HUDEP-2 (cell line): ENCODE measurements around the gene MYLK.
A peak's percentile ranks its signal among the peaks of the same experiment; 100 is the strongest.
"Not testable (repeated sequence)": the region's sequence is repeated elsewhere in the genome, so short reads cannot be mapped to it uniquely, and the experiment has no call there.

Experiments
- DNase-seq, 76 experiments: peaks; one replicate each; lab custom pipeline; 2025; ENCODE audit not compliant: unreplicated experiment in 76 of 76; lab: John Stamatoyannopoulos, UW

The MYLK gene

GRCh38 chr3:123884203-123884831, at the start of gene MYLK:
Gene MYLK, minus strand, starts transcription at chr3:123884332. Its CDS starts 90,491 bp downstream, at chr3:123793841.
- DNase-seq: peak in 9 of 76 experiments; percentile 2 to 31 (median 4)

- no peak for DNase-seq
Measured at GRCh38 chr3:123930445-123930844, 46.3 kb upstream of the MYLK start.

GRCh38 chr3:123929325-123929724, 45.2 kb upstream of the MYLK start:
- no peak for DNase-seq

- no peak for DNase-seq
Measured at GRCh38 chr3:123926396-123926795, 42.3 kb upstream of the MYLK start.

GRCh38 chr3:123920868-123921267, 36.7 kb upstream of the MYLK start:
- DNase-seq: no peak

GRCh38 chr3:123920383-123920782, 36.3 kb upstream of the MYLK start:
- DNase-seq: no peak

- no peak for DNase-seq
Measured at GRCh38 chr3:123919353-123919752, 35.2 kb upstream of the MYLK start.

- DNase-seq: no peak
Measured at GRCh38 chr3:123914829-123915228, 30.7 kb upstream of the MYLK start.

- DNase-seq: no peak
Measured at GRCh38 chr3:123909785-123910184, 25.7 kb upstream of the MYLK start.

- no peak for DNase-seq
Measured at GRCh38 chr3:123907720-123908119, 23.6 kb upstream of the MYLK start.

- no peak for DNase-seq
Measured at GRCh38 chr3:123899300-123899865, 15.3 kb upstream of the MYLK start.

GRCh38 chr3:123893012-123893411, 8.9 kb upstream of the MYLK start:
- DNase-seq: no peak

- no peak for DNase-seq
Measured at GRCh38 chr3:123892195-123892594, 8.1 kb upstream of the MYLK start.

- not testable (repeated sequence) for DNase-seq
Measured at GRCh38 chr3:123890991-123891390, 6.9 kb upstream of the MYLK start.

GRCh38 chr3:123890162-123890561, 6.0 kb upstream of the MYLK start:
- not testable (repeated sequence) for DNase-seq

GRCh38 chr3:123884993-123885392, 861 bp upstream of the MYLK start:
- DNase-seq: no peak

- no peak for DNase-seq
Measured at GRCh38 chr3:123883701-123884202, 380 bp downstream of the MYLK start.

GRCh38 chr3:123883111-123883510, 1.0 kb downstream of the MYLK start:
- no peak for DNase-seq

GRCh38 chr3:123881771-123882170, 2.4 kb downstream of the MYLK start:
- DNase-seq: no peak

- DNase-seq: peak in 2 of 76 experiments; percentile 2 to 6
Measured at GRCh38 chr3:123880998-123881561, 3.1 kb downstream of the MYLK start.

- DNase-seq: no peak
Measured at GRCh38 chr3:123878807-123879206, 5.3 kb downstream of the MYLK start.

- no peak for DNase-seq
Measured at GRCh38 chr3:123877965-123878364, 6.2 kb downstream of the MYLK start.
